DMS114 treated with DMSO at 0.1 percent for 48 hours (cell line): ENCODE data around the gene IL19.

ENCODE experiments used
- DNase-seq: peaks from one replicate; lab custom pipeline; 2025; ENCODE audit not compliant: unreplicated experiment; lab: John Stamatoyannopoulos, UW

Gene IL19, protein sequence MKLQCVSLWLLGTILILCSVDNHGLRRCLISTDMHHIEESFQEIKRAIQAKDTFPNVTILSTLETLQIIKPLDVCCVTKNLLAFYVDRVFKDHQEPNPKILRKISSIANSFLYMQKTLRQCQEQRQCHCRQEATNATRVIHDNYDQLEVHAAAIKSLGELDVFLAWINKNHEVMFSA

GRCh38 chr1:206770531-206771337 lies at the start of gene IL19:
IL19 (plus strand) TSS chr1:206770773; CDS start chr1:206836663, 65,890 bp downstream.
- DNase-seq: no peak

DNA sequence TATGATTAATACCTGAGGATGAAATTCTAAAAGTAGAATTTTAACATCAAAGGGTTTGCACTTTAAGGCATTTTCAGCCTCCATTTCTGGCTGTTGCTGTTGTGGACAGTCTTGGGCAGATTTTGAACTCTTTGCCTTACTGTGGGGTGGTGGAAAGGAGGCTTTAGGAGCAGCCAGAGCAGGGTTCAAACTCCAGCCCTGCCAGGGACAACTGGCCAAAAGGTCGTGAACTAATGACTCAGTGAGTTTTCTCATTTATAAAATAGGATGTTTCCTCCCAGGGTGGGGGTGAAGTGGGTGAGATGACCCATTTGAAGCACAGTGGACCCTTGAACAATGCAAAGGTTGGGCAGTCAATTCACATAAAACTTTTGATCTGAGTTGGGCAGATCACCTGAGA lies 49.1 kb upstream of the IL19 start:
- no peak for DNase-seq

GRCh38 chr1:206722751-206723461 lies 47.7 kb upstream of the IL19 start:
- no peak for DNase-seq

DNA sequence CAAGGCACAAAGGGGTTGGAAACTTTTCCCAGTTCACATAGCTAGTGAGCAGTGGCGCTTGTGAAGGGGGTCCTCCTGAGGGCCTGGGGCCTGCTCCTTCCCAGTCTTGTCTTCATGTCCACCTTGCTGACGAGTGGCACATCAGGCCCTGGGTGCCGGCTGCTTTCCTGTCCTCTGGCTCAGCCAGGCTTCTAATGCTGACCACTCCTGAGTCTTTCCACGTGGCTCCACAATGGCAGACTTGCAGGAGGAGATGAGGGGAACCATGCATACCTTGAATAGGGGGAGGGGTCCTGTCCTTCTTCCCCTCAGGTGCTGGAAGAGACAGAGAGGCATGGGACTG lies 47.1 kb upstream of the IL19 start:
- DNase-seq: no peak

DNA sequence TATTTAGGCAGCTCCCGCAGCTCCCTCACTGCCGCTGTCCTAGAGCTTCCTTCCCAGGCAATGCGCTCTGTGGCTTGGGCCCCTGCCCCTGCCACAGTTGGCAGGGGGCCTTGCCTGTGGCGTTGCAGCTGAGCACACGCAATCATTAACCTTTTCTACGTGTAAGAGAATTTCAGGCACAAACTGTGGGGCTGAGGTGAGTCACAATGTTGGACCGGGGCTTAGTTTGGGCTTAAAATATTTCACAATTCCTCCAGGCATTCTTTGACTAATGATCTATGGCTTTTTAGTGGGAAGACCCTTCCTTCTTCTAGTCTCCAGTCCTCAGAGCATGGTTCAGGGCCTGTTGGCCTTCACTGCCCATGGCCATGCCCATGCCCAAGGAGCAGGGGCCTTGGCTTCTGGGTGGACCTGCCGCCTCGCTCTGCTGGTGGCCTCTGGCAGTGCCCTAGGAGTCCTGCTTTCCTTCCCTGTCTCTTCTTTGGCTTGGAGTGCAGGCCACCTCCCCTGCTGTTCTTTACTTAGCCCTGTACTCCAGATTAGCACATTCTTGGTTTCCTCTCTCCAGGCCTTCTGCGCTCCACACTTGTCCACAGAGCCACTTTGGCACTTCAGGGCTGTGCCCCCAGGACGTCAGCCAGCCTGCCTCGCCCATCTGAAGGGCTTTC lies 46.6 kb upstream of the IL19 start:
- DNase-seq: no peak

DNA sequence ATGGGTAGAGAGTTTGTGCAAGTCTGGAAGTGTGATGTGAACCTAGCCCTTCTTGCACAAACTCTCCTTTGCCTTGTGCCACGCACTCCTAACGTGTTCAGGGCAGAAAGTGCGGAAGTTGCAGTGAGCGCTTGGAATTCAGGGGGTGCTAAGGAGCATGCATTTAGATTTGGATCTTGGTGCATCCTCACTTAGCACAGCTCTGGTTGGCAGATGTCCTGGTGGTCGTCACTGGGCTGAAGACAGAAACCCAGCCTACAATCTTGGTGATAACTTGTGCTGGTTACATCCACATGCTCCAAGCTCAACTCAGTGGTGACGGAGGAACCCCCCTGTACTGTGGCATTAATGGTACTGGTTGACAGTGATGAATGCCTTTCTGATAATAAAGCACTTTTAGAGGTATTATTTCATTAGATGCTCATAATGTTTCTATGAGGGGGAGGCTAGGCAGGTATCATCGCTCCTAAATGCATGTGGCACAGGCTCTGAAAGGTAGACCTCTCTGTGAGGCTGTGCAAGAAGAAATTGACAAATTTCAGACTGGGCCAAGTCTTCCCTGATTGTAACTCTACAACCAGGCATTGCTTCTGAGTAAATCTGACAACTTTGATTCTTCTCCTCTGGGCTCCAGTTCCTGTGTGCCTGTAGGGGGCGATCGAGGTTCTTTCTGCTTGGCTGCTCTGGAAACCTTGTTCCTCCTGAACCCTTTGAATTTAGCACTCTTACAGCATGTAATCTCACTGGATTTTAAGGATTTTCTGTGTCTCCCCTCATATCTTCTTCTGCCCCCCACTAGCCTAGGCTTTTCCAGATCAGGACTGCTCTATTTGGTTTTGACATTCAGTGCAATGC lies 45.2 kb upstream of the IL19 start:
- peak; percentile 25 for DNase-seq

- no peak for DNase-seq
Observed at GRCh38 chr1:206727981-206728696, 42.4 kb upstream of the IL19 start.

DNA sequence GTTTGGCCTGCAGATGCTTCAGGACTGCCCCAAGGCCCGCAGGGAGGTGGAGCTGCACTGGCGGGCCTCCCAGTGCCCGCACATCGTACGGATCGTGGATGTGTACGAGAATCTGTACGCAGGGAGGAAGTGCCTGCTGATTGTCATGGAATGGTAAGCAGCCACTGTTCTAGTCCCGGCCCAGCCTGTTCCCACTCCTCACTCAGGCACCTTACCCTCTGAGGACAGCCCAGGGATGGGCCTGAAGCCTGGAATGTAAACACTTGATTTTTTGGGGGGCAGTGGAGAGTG lies 41.9 kb upstream of the IL19 start:
- no peak for DNase-seq

- DNase-seq: no peak
Observed at GRCh38 chr1:206729050-206729449, 41.5 kb upstream of the IL19 start.

- no peak for DNase-seq
Observed at GRCh38 chr1:206729507-206729906, 41.1 kb upstream of the IL19 start.

DNA sequence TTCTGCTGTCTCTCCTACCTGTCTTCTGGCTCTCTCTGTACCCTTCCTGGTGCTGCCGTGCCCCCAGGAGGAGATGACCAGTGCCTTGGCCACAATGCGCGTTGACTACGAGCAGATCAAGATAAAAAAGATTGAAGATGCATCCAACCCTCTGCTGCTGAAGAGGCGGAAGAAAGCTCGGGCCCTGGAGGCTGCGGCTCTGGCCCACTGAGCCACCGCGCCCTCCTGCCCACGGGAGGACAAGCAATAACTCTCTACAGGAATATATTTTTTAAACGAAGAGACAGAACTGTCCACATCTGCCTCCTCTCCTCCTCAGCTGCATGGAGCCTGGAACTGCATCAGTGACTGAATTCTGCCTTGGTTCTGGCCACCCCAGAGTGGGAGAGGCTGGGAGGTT lies 38.1 kb upstream of the IL19 start:
- DNase-seq: no peak

GRCh38 chr1:206732992-206733391 lies 37.6 kb upstream of the IL19 start:
- no peak for DNase-seq

- peak; percentile 10 for DNase-seq
Observed at GRCh38 chr1:206734499-206735142, 36.0 kb upstream of the IL19 start.

DNA sequence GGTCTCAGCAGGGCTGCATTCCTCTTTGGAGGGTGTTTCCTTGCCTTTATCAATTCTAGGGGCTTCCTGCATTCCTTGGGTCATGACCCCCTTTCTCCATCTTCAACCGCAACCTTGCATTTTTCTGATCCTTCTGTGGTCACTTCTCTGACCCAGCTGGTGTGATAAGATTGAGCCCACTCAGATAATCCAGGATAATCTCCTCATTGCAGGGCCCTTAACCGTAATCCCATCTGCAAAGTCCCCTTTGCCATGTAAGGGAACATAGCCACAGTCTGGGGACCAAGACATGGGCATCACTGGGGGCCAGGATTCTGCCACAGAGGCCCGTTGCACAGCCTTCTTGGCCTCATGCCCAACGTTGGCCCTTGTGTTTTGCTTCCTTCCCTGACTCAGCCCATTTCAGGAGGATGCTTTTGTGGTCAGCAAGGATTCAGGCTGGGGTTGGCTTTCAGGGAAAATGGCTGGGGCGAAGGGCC lies 35.0 kb upstream of the IL19 start:
- DNase-seq: no peak

DNA sequence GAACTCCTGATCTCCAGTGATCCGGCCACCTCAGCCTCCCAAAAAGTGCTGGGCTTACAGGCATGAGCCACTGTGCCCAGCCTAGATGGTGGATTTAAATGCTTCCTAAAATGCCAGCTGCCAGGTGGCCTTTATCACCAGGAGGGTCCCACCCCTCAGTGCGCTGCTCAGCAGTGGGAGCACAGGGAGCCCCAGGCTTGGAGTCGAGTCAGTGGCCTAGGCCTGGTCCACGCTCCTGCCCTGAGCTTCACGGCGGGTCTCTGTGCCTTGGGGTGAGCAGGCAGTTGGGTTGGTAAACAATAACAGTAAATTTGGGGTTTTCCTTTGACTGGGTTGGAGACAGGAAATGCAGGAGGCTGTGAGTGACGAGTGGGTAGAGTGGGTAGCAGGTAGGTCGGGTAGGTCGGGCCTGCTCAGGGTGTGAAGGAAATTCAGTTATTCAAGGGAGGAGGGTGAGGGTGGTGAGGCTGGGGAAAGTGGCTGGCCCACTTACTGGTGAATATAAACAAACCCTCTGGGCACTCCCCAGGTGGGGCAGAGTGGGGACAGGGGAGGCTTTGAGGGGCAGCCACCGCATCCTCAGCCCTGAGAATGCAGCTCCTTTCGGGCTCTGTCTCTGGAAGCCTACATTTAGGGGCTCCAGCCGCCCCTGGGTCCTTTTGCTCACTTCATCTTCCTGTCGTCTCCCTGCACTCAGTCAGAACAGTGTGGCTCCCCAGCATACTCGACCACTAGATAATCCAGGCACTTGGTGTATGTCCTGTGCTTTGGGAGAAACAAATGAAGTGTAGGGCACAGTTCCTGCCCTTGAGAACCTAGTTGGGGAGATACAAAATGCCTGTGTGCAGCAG lies 33.5 kb upstream of the IL19 start:
- DNase-seq: no peak

DNA sequence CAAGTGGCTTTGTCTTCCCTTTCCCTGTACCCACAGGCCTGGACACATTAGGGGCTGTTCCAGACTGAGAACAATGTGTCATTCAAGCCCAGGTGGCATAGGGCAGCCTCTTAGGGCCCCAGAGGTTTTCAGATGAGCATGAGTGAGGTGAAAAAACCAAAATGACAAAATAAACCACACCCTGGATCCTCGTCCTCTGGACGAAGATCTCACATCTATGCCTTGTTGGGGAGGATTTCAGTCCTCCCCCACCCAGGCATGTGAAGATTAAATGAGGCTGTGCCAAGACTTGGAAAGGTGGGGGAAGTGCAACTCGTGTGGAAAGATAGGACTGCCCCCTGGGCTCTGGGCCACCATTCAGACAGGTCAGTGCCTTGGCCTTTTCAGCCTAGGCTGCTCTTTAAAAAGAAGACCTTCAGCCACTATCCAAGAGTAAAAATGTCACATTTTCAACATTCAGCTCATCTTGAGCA lies 32.8 kb upstream of the IL19 start:
- no peak for DNase-seq

- no peak for DNase-seq
Observed at GRCh38 chr1:206738370-206739366, 31.9 kb upstream of the IL19 start.
